Esophagus squamous epithelium (tissue), 4 donors: ENCODE results near the gene DNM2.

Experiments used
- POLR2A ChIP-seq, 4 donors: fragments of 450-650 bp; IDR thresholded peaks; one replicate each; pipeline ENCODE4 v1.6.1; 2017; ENCODE audit warnings: antibody characterized with exemption in 4 of 4, mild to moderate bottlenecking in 4 of 4, moderate library complexity in 3 of 4
- TF ChIP-seq, protein P1 (sequence below), 6 experiments: fragments of 450-650 bp in 4 of 6; fragments of 200-600 bp in 2 of 6; sonication (generic) in 2 of 6; IDR thresholded peaks; one replicate each; pipeline ENCODE4 v1.5.1; 2016 to 2019; ENCODE audit warnings: antibody characterized with exemption in 6 of 6, mild to moderate bottlenecking in 4 of 6, moderate library complexity in 4 of 6

GRCh38 chr19:10678813-10679212 is 39.1 kb upstream of the DNM2 start:
- TF ChIP-seq, protein P1, sequence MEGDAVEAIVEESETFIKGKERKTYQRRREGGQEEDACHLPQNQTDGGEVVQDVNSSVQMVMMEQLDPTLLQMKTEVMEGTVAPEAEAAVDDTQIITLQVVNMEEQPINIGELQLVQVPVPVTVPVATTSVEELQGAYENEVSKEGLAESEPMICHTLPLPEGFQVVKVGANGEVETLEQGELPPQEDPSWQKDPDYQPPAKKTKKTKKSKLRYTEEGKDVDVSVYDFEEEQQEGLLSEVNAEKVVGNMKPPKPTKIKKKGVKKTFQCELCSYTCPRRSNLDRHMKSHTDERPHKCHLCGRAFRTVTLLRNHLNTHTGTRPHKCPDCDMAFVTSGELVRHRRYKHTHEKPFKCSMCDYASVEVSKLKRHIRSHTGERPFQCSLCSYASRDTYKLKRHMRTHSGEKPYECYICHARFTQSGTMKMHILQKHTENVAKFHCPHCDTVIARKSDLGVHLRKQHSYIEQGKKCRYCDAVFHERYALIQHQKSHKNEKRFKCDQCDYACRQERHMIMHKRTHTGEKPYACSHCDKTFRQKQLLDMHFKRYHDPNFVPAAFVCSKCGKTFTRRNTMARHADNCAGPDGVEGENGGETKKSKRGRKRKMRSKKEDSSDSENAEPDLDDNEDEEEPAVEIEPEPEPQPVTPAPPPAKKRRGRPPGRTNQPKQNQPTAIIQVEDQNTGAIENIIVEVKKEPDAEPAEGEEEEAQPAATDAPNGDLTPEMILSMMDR (IDR thresholded peaks at IDR 0.05): no peak
- TF ChIP-seq POLR2A (IDR thresholded peaks at IDR 0.05): no peak
